ELF-1 (cell line): ENCODE results near the gene JAKMIP1.

Experiments used
- DNase-seq: peaks from one replicate; pipeline ENCODE4 v3.0.0-alpha.2; 2016; ENCODE audit warnings: low read depth, low spot score

The JAKMIP1 gene

GRCh38 chr4:5992828-5993321 is 207.5 kb downstream of the JAKMIP1 start:
- no peak for DNase-seq

- no peak for DNase-seq
Measured at GRCh38 chr4:5992171-5992827, 208.1 kb downstream of the JAKMIP1 start.

DNA sequence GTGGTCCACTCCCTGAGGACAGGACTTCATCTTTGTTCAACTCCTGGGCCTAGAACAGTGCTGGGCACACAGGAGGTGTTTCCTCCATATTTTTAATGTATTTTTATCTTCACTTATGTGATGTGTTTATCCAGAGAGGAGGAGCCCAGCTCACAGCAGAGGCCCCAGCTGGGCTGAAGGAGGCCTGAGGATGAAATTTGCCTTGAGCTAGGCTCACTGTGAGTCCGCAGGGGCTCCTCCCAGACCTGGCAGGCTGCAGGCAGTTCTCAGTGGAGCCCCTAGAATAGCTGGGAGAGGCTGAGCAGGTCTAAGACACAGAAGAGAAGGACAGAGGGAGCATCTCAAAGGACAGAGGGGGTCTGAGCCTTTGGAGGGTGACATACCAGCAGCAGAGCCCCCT is 208.9 kb downstream of the JAKMIP1 start:
- DNase-seq: no peak

- DNase-seq: no peak
Measured at GRCh38 chr4:5990446-5991160, 209.7 kb downstream of the JAKMIP1 start.

- no peak for DNase-seq
Measured at GRCh38 chr4:5989236-5990225, 210.8 kb downstream of the JAKMIP1 start.

DNA sequence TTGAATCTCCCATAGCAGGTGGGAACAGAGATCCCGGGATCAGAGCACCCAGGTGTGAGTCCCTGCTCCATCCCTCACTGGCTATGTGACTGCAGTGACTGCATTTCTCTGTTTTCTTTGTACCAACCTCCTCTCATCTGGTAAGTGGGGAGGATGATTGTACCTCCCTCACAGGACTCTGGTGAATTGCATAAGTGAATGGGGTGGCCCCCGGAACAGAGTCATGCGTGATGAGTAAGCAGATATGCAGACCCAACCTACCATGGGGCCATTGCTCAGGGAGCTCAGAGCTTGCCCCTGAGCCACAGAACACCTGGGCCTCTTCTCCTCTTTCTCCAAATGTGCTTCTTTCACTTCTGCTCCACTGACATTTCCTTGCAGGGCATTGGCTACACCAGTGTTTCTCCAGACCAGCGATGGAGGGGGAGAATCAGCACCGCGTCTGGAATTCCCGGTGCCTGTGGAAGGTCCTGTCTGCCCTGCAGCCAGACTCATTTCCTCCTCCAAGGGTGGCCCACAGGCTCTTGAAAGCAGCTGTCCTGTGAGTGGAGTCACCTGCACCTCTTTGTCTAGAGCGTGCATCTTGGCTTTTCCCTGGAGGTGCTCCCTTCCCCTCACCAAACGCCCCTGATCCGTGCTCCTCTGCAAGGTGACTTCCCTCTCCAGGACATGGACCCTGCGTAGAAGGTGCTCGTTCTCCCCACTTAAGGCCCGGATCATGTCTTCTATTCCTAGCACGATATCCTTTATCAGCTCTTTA is 212.1 kb downstream of the JAKMIP1 start:
- DNase-seq: no peak

GRCh38 chr4:5984843-5985242 is 215.5 kb downstream of the JAKMIP1 start:
- no peak for DNase-seq

DNA sequence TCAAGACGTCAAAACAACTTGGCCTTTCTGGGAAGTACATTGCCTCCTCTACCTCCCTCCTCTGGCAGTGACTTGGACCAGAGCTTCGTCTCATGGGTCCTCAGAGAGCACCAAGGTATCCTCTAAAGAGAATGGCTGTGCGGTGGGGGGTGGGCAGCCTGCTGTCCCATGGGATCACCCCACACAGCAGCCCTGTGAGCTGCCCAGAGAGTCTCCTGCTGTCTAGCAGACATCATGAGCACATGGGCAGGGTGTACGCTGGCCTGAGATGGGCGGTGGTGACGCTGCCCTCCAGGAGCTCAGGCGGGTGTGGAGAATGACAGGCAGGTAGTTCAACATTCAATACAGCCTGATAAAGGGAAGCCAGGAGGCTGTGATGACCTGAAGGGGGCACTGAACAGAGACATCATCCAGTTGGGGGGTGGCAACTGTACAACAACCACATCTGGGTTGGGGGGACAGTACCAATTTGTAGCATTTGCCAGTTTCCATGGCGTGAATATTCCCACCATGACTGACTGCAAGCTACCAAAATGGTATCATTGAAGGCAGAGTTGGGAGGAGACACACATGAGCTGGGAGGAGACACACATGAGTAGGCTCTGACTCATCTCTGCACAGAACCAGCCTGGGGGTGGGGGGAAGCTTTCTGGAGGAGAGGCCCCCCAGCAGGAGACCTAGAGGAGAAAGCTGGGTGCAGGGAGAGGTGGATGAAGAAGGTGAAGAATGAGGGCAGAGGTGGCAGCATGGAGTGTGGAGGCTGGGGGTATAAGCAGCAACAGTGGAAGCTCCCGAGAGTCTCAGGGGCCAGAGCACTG is 218.0 kb downstream of the JAKMIP1 start:
- DNase-seq: no peak

DNA sequence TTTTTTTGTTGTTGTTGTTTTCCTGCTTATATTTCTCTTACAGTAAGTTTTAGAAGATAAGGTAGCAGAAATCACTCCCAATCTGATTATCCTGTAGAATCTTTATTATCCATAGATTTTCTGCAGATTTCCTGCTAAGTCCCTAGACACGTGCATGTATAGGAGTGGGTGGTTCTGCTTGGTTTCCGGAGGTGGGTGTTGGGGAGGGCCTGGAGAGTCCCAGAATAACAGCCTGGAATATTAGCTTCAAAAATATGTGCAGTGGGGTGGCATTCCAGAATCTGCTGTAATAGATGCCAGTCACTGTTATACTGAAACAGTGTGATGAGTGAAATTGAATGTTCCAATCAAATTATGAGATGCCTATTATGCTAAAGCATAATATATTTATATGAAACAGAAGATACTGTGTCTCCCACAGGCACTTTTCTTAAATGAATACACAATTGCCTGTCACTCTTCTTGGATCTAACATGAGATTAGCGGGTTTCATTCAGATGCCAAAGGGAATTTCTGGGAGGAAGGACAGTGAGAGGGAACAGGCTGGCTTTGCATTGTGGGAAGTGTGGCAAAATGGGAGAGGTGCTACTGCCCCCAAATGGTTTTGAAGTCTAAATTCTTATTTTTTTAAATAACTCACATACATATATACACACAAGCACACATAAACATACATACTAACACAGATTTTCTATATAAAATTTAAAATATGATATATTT is 219.8 kb downstream of the JAKMIP1 start:
- no peak for DNase-seq

GRCh38 chr4:5979981-5980380 is 220.4 kb downstream of the JAKMIP1 start:
- DNase-seq: peak; percentile 87

DNA sequence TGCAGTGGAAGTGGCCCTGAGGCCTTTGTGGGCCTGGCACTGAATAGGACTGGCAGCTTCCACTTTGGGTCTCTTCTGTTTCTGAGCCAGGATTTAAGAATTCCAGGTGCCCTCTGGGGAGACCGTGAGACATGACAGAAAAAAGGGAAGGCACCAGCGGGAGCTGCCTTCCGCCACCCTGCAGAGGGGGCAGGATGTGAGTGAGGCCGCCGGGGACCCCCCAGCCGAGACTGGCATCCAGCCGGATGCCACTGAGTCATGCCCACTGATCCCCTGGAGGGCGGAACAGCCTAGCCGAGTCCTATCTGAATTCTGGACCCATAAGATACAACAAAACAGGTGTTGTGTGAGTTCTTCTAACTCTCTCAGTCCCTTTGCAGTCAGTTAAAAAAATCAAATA is 223.4 kb downstream of the JAKMIP1 start:
- no peak for DNase-seq

GRCh38 chr4:5976431-5976830 is 223.9 kb downstream of the JAKMIP1 start:
- DNase-seq: no peak
